Colonic mucosa (tissue), 4 donors: ENCODE results near the gene GGT5. TPM values are rescaled to one million over a fixed set of nuclear protein-coding genes. Genes with fewer than 3 reads are reported as not detected.

Experiments
- DNase-seq: peaks from one replicate; pipeline ENCODE4 v3.0.0-alpha.2; 2020
- H3K27ac ChIP-seq: fragments of 200-600 bp; one replicate; pipeline ENCODE4 v1.8.0; 2021
- H3K27me3 ChIP-seq: fragments of 200-600 bp; one replicate; pipeline ENCODE4 v1.8.0; 2021
- H3K36me3 ChIP-seq: fragments of 200-600 bp; one replicate; pipeline ENCODE4 v1.8.0; 2021
- H3K4me1 ChIP-seq: fragments of 200-600 bp; one replicate; pipeline ENCODE4 v1.8.0; 2021; ENCODE audit warnings: mild to moderate bottlenecking
- H3K4me3 ChIP-seq: fragments of 200-600 bp; one replicate; pipeline ENCODE4 v1.8.0; 2021
- H3K9ac ChIP-seq, 2 donors: one replicate each; pipeline ENCODE4 v1.7.0; 2013; ENCODE audit warnings: control low read depth in 2 of 2, low read depth in 2 of 2, low read length in 2 of 2
- H3K9me3 ChIP-seq: fragments of 200-600 bp; one replicate; pipeline ENCODE4 v1.8.0; 2021
- intact Hi-C: fragments of 100-400 bp; cut with DNase I; formaldehyde crosslinking; loops from one replicate; pipeline ENCODE4 v1.14.1; 2022
- total RNA-seq, 2 donors: library from RNA; stranded (reverse); fragmentation: NEBNext Ultra II Directional in 1 of 2; extraction: Animal tissue kit (Norgen Biotek cat#: 25700) in 1 of 2; gene quantifications; one replicate each; pipeline ENCODE4 v1.2.1, GENCODE V29; 2021
- TF ChIP-seq, protein P1 (sequence below): fragments of 200-600 bp; IDR thresholded peaks from one replicate; pipeline ENCODE4 v1.8.0; 2022; ENCODE audit warnings: antibody characterized with exemption, mild to moderate bottlenecking
- donor health status: healthy.
- donor health status: DM: no; HTN: no; CAD: no.
- donor health status: DM: no; HTN: no; CAD: no.

The GGT5 gene
- total RNA-seq, 2 donors from 2014 or later = 2.6 to 3.7 TPM

DNA sequence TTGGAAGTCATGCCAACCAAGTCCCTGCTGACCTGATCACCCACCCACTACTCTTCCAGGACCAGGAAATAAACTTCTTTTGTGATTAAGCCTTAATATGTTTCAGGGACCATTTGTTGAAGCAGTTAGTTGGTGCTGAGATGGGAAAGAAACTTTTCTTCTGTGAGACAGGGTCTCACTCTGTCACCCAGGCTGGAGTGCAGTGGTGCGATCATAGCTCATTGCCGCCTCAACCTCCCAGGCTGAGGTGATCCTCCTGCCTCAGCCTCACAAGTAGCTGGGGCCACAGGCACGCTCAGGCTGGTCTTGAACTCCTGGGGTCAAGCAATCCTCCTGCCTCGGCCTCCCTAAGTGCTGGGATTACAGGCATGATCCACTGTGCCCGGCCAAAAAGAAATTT lies 53.0 kb downstream of the GGT5 start:
- DNase-seq = no peak
- intact Hi-C loops = loop anchor here (5.0 kb wide), 1 partner anchor 40 kb away; no protein-coding TSS in a partner anchor

DNA sequence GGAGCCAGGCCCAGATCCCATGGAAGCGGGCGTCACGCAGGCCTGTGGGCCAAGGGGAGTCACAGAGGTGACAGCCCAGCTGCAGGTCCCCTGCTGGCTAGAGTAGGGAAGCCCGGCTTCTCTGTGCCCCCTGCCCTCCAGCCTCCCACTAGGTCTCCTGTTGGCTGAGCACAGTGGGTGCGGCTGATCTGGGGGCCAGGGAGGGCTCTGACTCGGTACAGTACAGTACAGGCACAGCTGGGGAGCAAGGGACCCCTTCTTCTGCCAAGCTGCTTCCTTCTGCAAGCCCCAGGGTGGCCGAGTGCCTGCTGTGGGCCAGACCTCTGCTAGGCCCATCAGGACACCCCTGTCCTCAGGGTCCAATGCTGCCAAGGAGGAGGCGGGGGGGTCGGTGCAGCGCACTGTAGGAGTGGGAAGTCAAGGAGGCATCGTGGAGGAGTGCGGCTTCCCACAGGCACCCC lies 53.5 kb downstream of the GGT5 start:
- no peak for DNase-seq
- H3K27me3 ChIP-seq = no peaks in the 10 kb centered on the region
- intact Hi-C loops = loop anchor here (5.0 kb wide), 1 partner anchor 41 kb away; no protein-coding TSS in a partner anchor
- H3K27ac ChIP-seq = no peak overlapping the region
- no peaks in the 10 kb centered on the region for H3K9me3 ChIP-seq
- no peak overlapping the region for H3K9ac ChIP-seq
- no peak overlapping the region for H3K4me3 ChIP-seq
- TF ChIP-seq, protein P1, sequence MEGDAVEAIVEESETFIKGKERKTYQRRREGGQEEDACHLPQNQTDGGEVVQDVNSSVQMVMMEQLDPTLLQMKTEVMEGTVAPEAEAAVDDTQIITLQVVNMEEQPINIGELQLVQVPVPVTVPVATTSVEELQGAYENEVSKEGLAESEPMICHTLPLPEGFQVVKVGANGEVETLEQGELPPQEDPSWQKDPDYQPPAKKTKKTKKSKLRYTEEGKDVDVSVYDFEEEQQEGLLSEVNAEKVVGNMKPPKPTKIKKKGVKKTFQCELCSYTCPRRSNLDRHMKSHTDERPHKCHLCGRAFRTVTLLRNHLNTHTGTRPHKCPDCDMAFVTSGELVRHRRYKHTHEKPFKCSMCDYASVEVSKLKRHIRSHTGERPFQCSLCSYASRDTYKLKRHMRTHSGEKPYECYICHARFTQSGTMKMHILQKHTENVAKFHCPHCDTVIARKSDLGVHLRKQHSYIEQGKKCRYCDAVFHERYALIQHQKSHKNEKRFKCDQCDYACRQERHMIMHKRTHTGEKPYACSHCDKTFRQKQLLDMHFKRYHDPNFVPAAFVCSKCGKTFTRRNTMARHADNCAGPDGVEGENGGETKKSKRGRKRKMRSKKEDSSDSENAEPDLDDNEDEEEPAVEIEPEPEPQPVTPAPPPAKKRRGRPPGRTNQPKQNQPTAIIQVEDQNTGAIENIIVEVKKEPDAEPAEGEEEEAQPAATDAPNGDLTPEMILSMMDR = no peak
- no peaks in the 10 kb centered on the region for H3K4me1 ChIP-seq
- H3K36me3 ChIP-seq = no peaks in the 10 kb centered on the region

More for the DNA sequence above, 53.0 kb downstream of the GGT5 start:
- Histone ChIP-seq H3K4me3 (no peak overlapping the region), H3K27ac (no peak overlapping the region), H3K27me3 (no peaks in the 10 kb centered on the region), H3K36me3 (no peaks in the 10 kb centered on the region), H3K9me3 (no peaks in the 10 kb centered on the region), H3K9ac (no peak overlapping the region), H3K4me1 (no peaks in the 10 kb centered on the region)
- TF ChIP-seq, protein P1 = no peak

DNA sequence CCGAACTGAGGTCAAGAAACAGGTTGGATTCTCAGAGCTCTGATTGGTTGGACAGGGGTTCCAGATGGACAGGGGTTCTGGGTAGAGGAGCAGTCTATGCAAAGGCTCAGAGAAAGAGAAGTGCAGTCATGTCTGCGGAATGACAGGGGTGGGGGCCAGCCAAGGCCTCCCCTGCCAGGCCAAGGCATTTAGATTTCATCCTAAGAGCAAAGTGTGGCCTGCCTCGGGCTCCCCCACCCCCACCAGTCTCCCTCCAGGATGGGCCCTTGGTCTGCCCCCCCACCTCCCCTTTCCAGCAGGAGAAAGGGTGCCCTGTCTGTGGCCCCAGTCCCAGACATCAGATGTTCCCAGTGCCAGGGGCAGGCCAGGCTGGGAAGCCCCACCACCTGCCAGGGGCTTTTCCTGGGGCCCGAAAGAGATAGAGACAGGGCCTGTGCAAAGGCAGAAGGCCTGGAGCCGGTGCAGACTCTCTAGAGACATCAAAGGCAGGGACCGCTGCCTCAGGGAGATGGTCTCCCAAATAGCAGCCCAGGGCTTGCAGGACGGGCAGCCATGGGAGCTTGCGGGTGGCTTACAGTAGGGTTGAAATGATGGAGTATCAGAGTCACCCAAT lies 54.2 kb downstream of the GGT5 start:
- Histone ChIP-seq H3K4me1 (no peaks in the 10 kb centered on the region), H3K4me3 (no peak overlapping the region), H3K9ac (no peak overlapping the region), H3K9me3 (no peaks in the 10 kb centered on the region), H3K36me3 (no peaks in the 10 kb centered on the region), H3K27ac (no peak overlapping the region), H3K27me3 (no peaks in the 10 kb centered on the region)
- TF ChIP-seq, protein P1 = no peak
- DNase-seq = no peak
- intact Hi-C loops = loop anchor here (5.0 kb wide), 1 partner anchor 42 kb away; no protein-coding TSS in a partner anchor

DNA sequence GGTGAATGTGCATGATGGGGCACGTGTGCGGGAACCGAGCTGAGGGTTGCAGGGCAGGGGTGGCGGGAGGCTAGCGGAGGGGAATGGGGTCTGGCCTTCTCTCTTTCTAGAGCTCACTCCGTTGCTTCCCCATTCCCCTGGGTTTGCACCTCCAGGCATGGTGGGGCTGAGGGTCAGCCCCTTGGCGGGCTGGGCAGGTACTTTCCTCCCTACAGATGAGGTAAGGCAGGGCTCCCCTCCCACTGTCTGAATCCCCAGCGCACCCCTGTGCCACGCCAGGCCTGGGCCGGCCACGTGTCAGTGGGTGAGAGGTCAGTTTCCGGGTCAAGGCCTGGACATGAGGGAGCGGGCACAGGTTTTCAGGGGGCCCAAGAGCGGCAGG lies 54.7 kb downstream of the GGT5 start:
- Histone ChIP-seq H3K9ac (no peak overlapping the region), H3K4me1 (no peaks in the 10 kb centered on the region), H3K27ac (no peak overlapping the region), H3K4me3 (no peak overlapping the region), H3K9me3 (no peaks in the 10 kb centered on the region), H3K36me3 (no peaks in the 10 kb centered on the region), H3K27me3 (no peaks in the 10 kb centered on the region)
- no peak for DNase-seq
- intact Hi-C loops = loop anchor here (5.0 kb wide), 1 partner anchor 42 kb away; no protein-coding TSS in a partner anchor
- TF ChIP-seq, protein P1 = no peak

DNA sequence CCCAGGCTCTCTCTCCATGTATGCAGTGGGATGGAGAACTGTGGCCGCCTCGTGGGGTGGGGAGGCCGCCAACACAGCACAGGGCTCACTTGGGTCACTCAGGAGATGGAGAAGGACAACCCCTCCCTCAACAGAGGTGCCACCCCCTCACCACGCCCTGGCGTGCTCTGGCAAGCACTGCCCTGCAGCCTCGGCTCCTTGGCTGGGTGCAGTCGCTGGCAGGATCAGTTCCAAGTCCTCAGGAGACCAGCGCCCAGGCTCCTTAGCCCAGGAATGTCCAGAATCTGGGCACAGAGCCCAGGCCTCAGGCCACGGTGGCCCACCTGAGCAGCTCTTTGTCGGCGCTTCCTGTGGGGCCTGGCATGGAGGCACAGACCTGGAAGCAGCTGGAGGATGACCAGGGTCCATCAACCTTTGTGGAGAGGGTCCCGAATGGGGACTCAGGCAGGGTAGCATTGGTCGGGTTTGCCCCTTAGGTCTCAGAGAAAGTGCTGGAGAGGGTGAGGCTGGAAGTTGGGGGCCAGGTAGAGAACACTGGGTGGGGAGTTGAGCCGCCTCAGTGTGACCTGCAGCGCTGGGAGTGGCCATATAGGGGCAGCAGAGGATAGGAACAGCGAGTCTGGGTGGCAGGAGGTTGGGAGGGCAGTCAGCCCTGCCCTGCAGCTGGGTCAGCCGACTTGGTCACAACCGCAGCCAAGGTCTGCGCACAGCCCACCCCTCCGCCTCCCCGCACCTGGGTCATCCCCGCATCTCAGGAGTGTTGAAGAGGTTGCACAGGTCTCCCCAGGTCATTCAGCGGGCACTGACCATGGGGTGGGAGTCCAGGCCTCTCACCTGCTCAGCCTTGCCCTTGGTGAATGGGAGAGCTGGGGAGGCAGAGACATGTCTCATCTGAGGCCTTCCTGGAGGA lies 55.4 kb downstream of the GGT5 start:
- no peak overlapping the region for H3K4me3 ChIP-seq
- no peaks in the 10 kb centered on the region for H3K9me3 ChIP-seq
- intact Hi-C loops = loop anchor here (5.0 kb wide), 2 partner anchors 43 to 58 kb away; partner anchors contain the start of gene GGT5
- no peak overlapping the region for H3K9ac ChIP-seq
- no peak overlapping the region for H3K27ac ChIP-seq
- no peaks in the 10 kb centered on the region for H3K4me1 ChIP-seq
- peak; percentile 75 for DNase-seq
- H3K36me3 ChIP-seq = no peaks in the 10 kb centered on the region
- TF ChIP-seq, protein P1 = peak; percentile 80
- H3K27me3 ChIP-seq = no peaks in the 10 kb centered on the region
